Lower leg skin (tissue), 4 donors: ENCODE data around the gene SPATA33. TPM values are rescaled to one million over a fixed set of nuclear protein-coding genes. Genes with fewer than 3 reads are reported as not detected.

Source experiments
- DNase-seq, 2 donors: peaks; one replicate each; pipeline ENCODE4 v3.0.0-alpha.2; 2019; ENCODE audit warnings: low spot score in 2 of 2
- H3K4me3 ChIP-seq: fragments of 200-600 bp; sonication (generic); 2 replicates; pipeline ENCODE4 v1.5.1; 2017; ENCODE audit warnings: mild to moderate bottlenecking, low read depth; ENCODE audit not compliant: poor library complexity, severe bottlenecking
- POLR2A ChIP-seq, 2 donors: fragments of 450-650 bp; IDR thresholded peaks; one replicate each; pipeline ENCODE4 v1.6.1; 2016 to 2017; ENCODE audit warnings: antibody characterized with exemption in 2 of 2, mild to moderate bottlenecking in 1 of 2, moderate library complexity in 1 of 2
- WGBS, 2 donors: methylation state at CpG; one replicate each; pipeline ENCODE4 v1.1.5; 2018; 5-methylcytosine and 5-hydroxymethylcytosine counted together
- intact Hi-C: fragments of 100-400 bp; cut with DNase I; formaldehyde crosslinking; loops from one replicate; pipeline ENCODE4 v1.15.0; 2023; ENCODE audit warnings: low total_unique reads
- total RNA-seq, 4 donors: library from RNA; depleted of rRNA; stranded (reverse); fragments of >200 nt; gene quantifications; one replicate each; pipeline ENCODE4 v1.1.0, GENCODE V29; 2016
- TF ChIP-seq, protein P1 (sequence below), 3 donors: fragments of 450-650 bp; IDR thresholded peaks; one replicate each; pipeline ENCODE4 v1.5.1; 2016; ENCODE audit warnings: antibody characterized with exemption in 3 of 3, mild to moderate bottlenecking in 3 of 3, moderate library complexity in 2 of 3

Gene SPATA33
- total RNA-seq, result 1 to 10 TPM; 1.1 to 4.1 (median 2.5) TPM

GRCh38 chr16:89657442-89658220, at the start of gene SPATA33, which contains the start of gene CHMP1A:
Gene SPATA33, plus strand, starts transcription at chr16:89657836. Its CDS starts 76 bp downstream, at chr16:89657912.
Gene CHMP1A, minus strand, starts transcription at chr16:89657708. Its CDS starts 120 bp downstream, at chr16:89657588.
- peak; percentile 76 to 96 for DNase-seq
- TF ChIP-seq POLR2A (IDR thresholded peaks at IDR 0.05), result no peak
- TF ChIP-seq, protein P1, sequence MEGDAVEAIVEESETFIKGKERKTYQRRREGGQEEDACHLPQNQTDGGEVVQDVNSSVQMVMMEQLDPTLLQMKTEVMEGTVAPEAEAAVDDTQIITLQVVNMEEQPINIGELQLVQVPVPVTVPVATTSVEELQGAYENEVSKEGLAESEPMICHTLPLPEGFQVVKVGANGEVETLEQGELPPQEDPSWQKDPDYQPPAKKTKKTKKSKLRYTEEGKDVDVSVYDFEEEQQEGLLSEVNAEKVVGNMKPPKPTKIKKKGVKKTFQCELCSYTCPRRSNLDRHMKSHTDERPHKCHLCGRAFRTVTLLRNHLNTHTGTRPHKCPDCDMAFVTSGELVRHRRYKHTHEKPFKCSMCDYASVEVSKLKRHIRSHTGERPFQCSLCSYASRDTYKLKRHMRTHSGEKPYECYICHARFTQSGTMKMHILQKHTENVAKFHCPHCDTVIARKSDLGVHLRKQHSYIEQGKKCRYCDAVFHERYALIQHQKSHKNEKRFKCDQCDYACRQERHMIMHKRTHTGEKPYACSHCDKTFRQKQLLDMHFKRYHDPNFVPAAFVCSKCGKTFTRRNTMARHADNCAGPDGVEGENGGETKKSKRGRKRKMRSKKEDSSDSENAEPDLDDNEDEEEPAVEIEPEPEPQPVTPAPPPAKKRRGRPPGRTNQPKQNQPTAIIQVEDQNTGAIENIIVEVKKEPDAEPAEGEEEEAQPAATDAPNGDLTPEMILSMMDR (IDR thresholded peaks at IDR 0.05), result no peak
- H3K4me3 ChIP-seq, result peak within 1 kb of the TSS; percentile 77
- intact Hi-C loops, result no loop called here
- 0% methylated on average over 55 to 93 of the region's 99 CpGs for WGBS, 2 donors

DNA sequence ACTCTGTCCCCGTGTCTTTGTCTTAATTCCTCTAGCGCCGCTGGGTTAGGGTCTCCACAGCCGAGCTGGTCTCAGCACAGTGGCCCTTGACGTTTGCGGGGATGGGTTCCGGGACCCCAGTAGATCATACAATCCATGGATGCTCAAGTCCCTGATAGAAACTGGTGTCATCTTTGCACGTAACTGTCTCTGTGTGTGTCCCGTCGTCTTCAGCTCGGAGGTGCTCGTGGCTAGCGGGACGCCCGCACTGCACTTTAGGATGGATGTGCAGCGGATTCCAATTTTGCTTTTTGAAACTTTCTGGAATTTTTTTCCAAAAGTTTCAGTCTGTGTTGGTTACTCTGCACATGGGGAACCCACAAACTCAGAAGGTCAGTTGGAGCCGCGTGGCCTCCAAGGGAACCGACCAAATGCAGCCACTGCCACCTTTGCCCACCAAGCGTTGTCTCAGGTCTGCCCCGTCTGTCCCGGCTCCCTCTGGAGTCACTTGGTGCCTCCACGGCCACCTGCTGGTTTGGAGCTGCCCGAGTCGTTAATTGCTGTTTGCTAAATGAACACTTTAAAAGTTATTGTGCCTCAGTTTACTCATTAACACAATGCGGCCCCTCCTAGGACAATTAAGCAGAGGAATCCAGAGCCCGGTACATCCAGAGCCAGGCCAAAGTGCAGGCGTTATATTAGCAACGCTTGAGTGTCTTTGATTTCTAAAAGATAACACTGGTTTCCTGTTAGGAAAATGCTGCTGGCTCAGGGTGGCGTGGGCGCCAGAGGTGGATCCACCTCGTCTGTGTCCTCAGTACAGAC, 49.5 kb upstream of the SPATA33 start:
- 77 to 78% methylated on average over 31 to 32 of the region's 32 CpGs for WGBS, 2 donors
- intact Hi-C loops, result no loop called here
- no peak overlapping the region for H3K4me3 ChIP-seq
- no peak for DNase-seq
- TF ChIP-seq, protein P1 (IDR thresholded peaks at IDR 0.05), result no peak
- no peak for TF ChIP-seq POLR2A (IDR thresholded peaks at IDR 0.05)

DNA sequence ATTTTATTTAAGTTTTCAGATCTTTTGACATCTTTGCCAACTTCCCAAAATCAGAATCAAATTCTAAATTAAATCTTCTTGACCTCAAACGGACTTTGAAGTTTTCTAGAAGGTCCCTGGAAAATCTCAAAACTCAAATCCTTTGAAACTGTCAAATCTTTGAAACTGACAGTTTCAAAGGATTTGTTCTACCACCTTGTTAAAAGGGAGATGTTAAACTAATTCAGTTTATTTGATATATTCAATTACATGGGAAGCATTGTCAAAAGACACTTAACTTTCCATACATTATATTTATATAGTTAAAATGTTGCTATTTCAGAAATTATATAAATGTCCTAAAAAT, 47.6 kb upstream of the SPATA33 start:
- TF ChIP-seq, protein P1 (IDR thresholded peaks at IDR 0.05), result no peak
- TF ChIP-seq POLR2A (IDR thresholded peaks at IDR 0.05), result no peak
- H3K4me3 ChIP-seq, result no peak overlapping the region
- intact Hi-C loops, result no loop called here
- no peak for DNase-seq
- 70 to 72% methylated on average over 1 of the region's 1 CpG for WGBS, 2 donors

DNA sequence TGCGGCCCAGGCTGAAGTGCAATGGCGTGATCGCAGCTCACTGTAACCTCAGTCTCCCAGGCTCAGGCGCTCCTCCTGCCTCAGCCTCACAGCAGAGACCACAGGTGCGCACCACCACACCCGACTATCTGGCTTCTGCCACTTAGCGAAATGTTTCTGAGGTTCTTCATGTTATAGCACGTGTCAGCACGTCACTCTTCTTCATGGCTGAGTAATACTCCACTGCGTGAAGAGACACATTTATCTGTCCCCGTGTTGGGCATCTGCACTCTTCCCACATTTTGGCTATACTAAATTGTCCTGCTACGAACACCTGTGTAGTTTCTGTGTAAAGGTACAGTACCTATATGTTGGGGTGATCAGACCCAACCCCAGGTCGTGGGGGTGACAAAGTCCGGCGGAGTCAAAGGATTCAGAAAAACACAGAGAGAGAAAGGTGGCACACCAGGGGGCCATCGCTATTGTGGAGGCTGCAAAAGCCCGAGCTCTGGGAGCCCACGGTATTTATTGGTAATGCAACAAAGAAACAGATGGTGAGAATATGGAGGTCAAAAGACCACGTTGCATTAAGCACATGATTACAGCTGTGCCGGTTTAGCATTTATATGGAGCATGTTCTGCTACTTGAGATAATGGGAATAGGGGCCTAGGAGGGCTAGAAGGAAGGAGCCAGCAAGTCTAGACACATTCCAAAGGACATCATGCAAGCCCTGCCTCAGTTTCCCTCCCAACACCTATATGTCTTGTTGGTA, 45.0 kb upstream of the SPATA33 start:
- DNase-seq, result no peak
- intact Hi-C loops, result no loop called here
- TF ChIP-seq POLR2A (IDR thresholded peaks at IDR 0.05), result no peak
- TF ChIP-seq, protein P1 (IDR thresholded peaks at IDR 0.05), result no peak
- H3K4me3 ChIP-seq, result no peak overlapping the region
- 77 to 85% methylated on average over 20 of the region's 20 CpGs for WGBS, 2 donors

- DNase-seq, result no peak
- WGBS, 2 donors, result 64 to 73% methylated on average over 7 to 19 of the region's 19 CpGs
- no peak within 1 kb of the TSS for H3K4me3 ChIP-seq
- intact Hi-C loops, result no loop called here
- no peak for TF ChIP-seq POLR2A (IDR thresholded peaks at IDR 0.05)
- TF ChIP-seq, protein P1 (IDR thresholded peaks at IDR 0.05), result no peak
Measured at GRCh38 chr16:89613231-89613953, 44.2 kb upstream of the SPATA33 start, which contains the start of gene DPEP1. Gene DPEP1, plus strand, starts transcription at chr16:89613642. Its CDS starts 16,769 bp downstream, at chr16:89630411.
